Measurements from ENCODE around the gene PITPNM1. TPM values are rescaled to one million over a fixed set of nuclear protein-coding genes. Genes with fewer than 3 reads are reported as not detected.

The PITPNM1 gene
- total RNA-seq, 1 experiment from 2014 or later, result 55.9 TPM

DNA sequence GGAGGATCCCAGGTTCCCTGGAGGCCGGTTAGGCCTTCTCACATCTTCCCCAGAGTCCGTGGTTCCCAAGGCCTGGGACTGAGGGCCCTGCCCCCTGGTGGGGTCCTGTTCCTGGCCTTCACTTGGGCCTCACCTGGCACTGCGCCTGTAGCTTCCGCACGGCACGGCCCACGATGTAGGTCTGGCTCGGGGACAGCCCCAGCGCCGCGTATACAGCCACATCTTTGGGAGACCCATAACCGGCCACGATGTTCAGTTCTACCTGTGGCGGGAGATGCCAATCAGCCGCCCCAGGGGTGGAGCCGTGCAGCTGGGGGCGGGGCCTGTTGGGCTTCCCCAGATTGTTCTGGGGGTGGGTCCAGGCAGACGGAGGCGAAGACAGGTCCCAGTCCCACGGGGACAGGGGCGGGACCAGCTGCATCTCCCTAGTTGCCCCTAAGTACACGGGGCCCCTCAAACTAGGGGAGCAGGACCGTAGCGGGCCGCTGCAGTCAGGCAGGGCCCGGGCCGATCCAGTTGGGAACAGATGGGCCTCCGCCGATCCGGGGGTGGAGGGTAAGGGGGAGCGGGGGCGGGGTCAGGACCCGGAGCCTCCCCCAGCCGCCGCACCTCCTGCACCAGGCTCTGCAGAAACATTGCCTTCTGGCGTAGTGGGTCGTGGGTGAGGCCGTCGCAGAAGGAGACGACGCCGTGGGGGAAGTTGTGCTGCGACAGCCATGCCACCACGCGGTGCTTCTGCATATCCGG is 12.2 kb downstream of the PITPNM1 start:
- TF ChIP-seq EZH2 (IDR thresholded peaks at IDR 0.05; ENCODE audit: borderline replicate concordance, low read depth, low read length, poor library complexity, severe bottlenecking) (no peak), CTCF (conservative IDR thresholded peaks at IDR 0.05; ENCODE audit: low read depth, low read length) (no peak)
- Histone ChIP-seq H3K27me3 (replicated peaks; ENCODE audit: insufficient read depth, low read depth, low read length, poor library complexity) (no peaks in the 10 kb centered on the region), H3K4me1 (ENCODE audit: insufficient read depth, low read length, poor library complexity, severe bottlenecking) (no peaks in the 10 kb centered on the region), H3K4me3 (ENCODE audit: low read depth, low read length, poor library complexity, severe bottlenecking) (no peak overlapping the region), H3K36me3 (ENCODE audit: insufficient read depth, low read length, poor library complexity, severe bottlenecking) (peaks cover 37% of the 10 kb centered on the region), H3K27ac (ENCODE audit: low read depth, low read length, poor library complexity, severe bottlenecking) (no peak overlapping the region), H3K9me3 (ENCODE audit: low read depth, low read length, poor library complexity, severe bottlenecking) (no peaks in the 10 kb centered on the region)
- no TSS peak for BruUV-seq (replicated peaks)
- ChIA-PET CTCF (no interaction called here), POLR2A (ENCODE audit: low non-redundant PET) (no interaction called here)
- intact Hi-C loops (cut with micrococcal nuclease; ENCODE audit: unreplicated experiment), result no loop called here
- peak; percentile 43 for DNase-seq (ENCODE audit: low spot score)

DNA sequence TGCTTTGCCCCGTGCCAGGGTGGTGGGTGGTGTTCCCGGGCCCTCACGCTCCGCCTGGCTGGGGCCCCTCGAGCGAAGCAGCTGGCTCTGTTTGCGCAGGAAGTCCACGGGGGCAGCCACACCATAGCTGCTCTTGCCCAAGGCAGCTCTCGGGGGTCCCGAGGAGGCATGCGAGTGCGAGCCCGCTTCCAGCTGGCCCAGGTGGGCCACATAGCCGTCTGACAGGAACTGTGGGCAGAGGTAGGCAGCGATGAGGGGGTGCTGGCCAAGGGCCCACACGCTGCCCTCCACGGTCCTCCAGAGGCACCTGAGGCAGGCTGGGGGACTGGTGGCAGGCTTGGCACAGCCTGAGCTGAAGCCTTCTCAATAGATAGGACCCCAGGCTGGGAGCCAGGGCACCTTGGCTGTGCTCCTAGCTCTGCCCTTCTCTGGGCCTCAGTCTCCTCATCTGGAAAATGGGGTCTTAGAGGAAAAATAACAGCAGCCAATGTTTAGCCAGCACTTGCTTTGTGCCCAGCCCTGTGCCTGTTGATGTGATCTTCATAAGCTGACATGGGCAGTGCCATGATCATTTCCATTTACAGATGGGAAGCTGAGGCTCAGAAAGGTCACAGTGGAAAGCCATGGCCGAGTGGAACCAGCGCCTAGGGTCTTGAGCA is 13.0 kb downstream of the PITPNM1 start:
- Histone ChIP-seq H3K36me3 (ENCODE audit: insufficient read depth, low read length, poor library complexity, severe bottlenecking) (peaks cover 37% of the 10 kb centered on the region), H3K4me3 (ENCODE audit: low read depth, low read length, poor library complexity, severe bottlenecking) (no peak overlapping the region), H3K27ac (ENCODE audit: low read depth, low read length, poor library complexity, severe bottlenecking) (no peak overlapping the region), H3K9me3 (ENCODE audit: low read depth, low read length, poor library complexity, severe bottlenecking) (no peaks in the 10 kb centered on the region), H3K4me1 (ENCODE audit: insufficient read depth, low read length, poor library complexity, severe bottlenecking) (no peaks in the 10 kb centered on the region), H3K27me3 (replicated peaks; ENCODE audit: insufficient read depth, low read depth, low read length, poor library complexity) (no peaks in the 10 kb centered on the region)
- intact Hi-C loops (cut with micrococcal nuclease; ENCODE audit: unreplicated experiment), result no loop called here
- no TSS peak for BruUV-seq (replicated peaks)
- ChIA-PET POLR2A (ENCODE audit: low non-redundant PET) (no interaction called here), CTCF (no interaction called here)
- no peak for DNase-seq (ENCODE audit: low spot score)
- TF ChIP-seq CTCF (conservative IDR thresholded peaks at IDR 0.05; ENCODE audit: low read depth, low read length), result no peak
- TF ChIP-seq EZH2 (IDR thresholded peaks at IDR 0.05; ENCODE audit: borderline replicate concordance, low read depth, low read length, poor library complexity, severe bottlenecking), result no peak

- no peak overlapping the region for H3K4me3 ChIP-seq (ENCODE audit: low read depth, low read length, poor library complexity, severe bottlenecking)
- DNase-seq (ENCODE audit: low spot score), result no peak
- TF ChIP-seq CTCF (conservative IDR thresholded peaks at IDR 0.05; ENCODE audit: low read depth, low read length) (no peak), EZH2 (IDR thresholded peaks at IDR 0.05; ENCODE audit: borderline replicate concordance, low read depth, low read length, poor library complexity, severe bottlenecking) (no peak)
- H3K27me3 ChIP-seq (replicated peaks; ENCODE audit: insufficient read depth, low read depth, low read length, poor library complexity), result no peaks in the 10 kb centered on the region
- no TSS peak for BruUV-seq (replicated peaks)
- H3K27ac ChIP-seq (ENCODE audit: low read depth, low read length, poor library complexity, severe bottlenecking), result peak overlapping the region; percentile 23
- ChIA-PET CTCF (no interaction called here), POLR2A (ENCODE audit: low non-redundant PET) (interaction anchor here (0.6 kb wide), 1 partner anchor 145 kb away, joined by 4 read pairs; no protein-coding TSS in a partner anchor)
- H3K36me3 ChIP-seq (ENCODE audit: insufficient read depth, low read length, poor library complexity, severe bottlenecking), result peaks cover 37% of the 10 kb centered on the region
- H3K9me3 ChIP-seq (ENCODE audit: low read depth, low read length, poor library complexity, severe bottlenecking), result no peaks in the 10 kb centered on the region
- H3K4me1 ChIP-seq (ENCODE audit: insufficient read depth, low read length, poor library complexity, severe bottlenecking), result no peaks in the 10 kb centered on the region
- intact Hi-C loops (cut with micrococcal nuclease; ENCODE audit: unreplicated experiment), result no loop called here
Measured at GRCh38 chr11:67491276-67492068, 13.7 kb downstream of the PITPNM1 start.

Data from A673 (cell line).